Common myeloid progenitor, CD34-positive (primary cell): ENCODE results near the gene KMT2B.

ENCODE experiments used
- CTCF ChIA-PET: fragments of 350-600 bp; sonication (Branson Sonifier 250); formaldehyde crosslinking; loops from one replicate; lab custom pipeline; 2021; ENCODE audit warnings: antibody characterized with exemption; lab: Charles Lee
- POLR2A ChIA-PET: fragments of 350-600 bp; sonication (Branson Sonifier 250); formaldehyde crosslinking; loops from one replicate; lab custom pipeline; 2021; ENCODE audit warnings: antibody characterized with exemption; lab: Charles Lee
- DNase-seq, 3 donors: peaks; one replicate each; pipeline versions ENCODE4 v3.0.0 to v3.0.0-alpha.2; 2013
- H3K27ac ChIP-seq, 2 experiments: 1 replicate in 1 of 2; 2 replicates in 1 of 2; pipeline ENCODE4 v1.7.0; 2013; ENCODE audit warnings: inconsistent platforms in 2 of 2, low read length in 2 of 2, mild to moderate bottlenecking in 2 of 2, low read depth in 1 of 2, moderate library complexity in 1 of 2; ENCODE audit not compliant: severe bottlenecking in 2 of 2, insufficient read depth in 1 of 2, poor library complexity in 1 of 2
- H3K27me3 ChIP-seq, 5 experiments: replicated peaks in 2 of 5; 1 replicate in 3 of 5; 2 replicates in 2 of 5; pipeline versions ENCODE4 v1.6.1 to v1.7.0; 2013; ENCODE audit warnings: low read length in 4 of 5, mild to moderate bottlenecking in 2 of 5, moderate library complexity in 2 of 5, inconsistent platforms in 1 of 5; ENCODE audit not compliant: insufficient read depth in 5 of 5, control insufficient read depth in 4 of 5
- H3K36me3 ChIP-seq, 4 experiments: 1 replicate in 2 of 4; 2 replicates in 2 of 4; pipeline versions ENCODE4 v1.6.1 to v1.7.0; 2013; ENCODE audit warnings: low read length in 3 of 4, control low read depth in 1 of 4, mild to moderate bottlenecking in 1 of 4; ENCODE audit not compliant: control insufficient read depth in 4 of 4, insufficient read depth in 4 of 4
- H3K4me1 ChIP-seq, 4 experiments: 1 replicate in 3 of 4; 2 replicates in 1 of 4; pipeline versions ENCODE4 v1.6.1 to v1.7.1; 2013; ENCODE audit warnings: low read length in 3 of 4, mild to moderate bottlenecking in 3 of 4, control low read depth in 1 of 4, inconsistent platforms in 1 of 4, moderate library complexity in 1 of 4; ENCODE audit not compliant: control insufficient read depth in 4 of 4, insufficient read depth in 4 of 4; ENCODE audit errors: control extremely low read depth in 1 of 4
- H3K4me3 ChIP-seq, 7 experiments: 1 replicate in 4 of 7; 2 replicates in 3 of 7; pipeline versions ENCODE4 v1.5.1 to v1.7.0; 2013; ENCODE audit warnings: mild to moderate bottlenecking in 7 of 7, low read length in 6 of 7, moderate library complexity in 6 of 7, inconsistent platforms in 2 of 7, low read depth in 2 of 7, control low read depth in 1 of 7; ENCODE audit not compliant: insufficient read depth in 4 of 7, control insufficient read depth in 1 of 7; ENCODE audit errors: extremely low read depth in 1 of 7
- H3K9me3 ChIP-seq, 5 experiments: 1 replicate in 4 of 5; 2 replicates in 1 of 5; pipeline versions ENCODE4 v1.6.1 to v1.7.1; 2013; ENCODE audit warnings: low read length in 4 of 5, mild to moderate bottlenecking in 2 of 5, inconsistent platforms in 1 of 5, low read depth in 1 of 5, moderate library complexity in 1 of 5; ENCODE audit not compliant: control insufficient read depth in 4 of 5, insufficient read depth in 2 of 5; ENCODE audit errors: control extremely low read depth in 1 of 5
- WGBS: methylation state at CpG from one replicate; pipeline ENCODE4 v1.1.5; 2013; ENCODE audit not compliant: insufficient coverage; 5-methylcytosine and 5-hydroxymethylcytosine counted together

The KMT2B gene

GRCh38 chr19:35740423-35741202 lies 22.8 kb downstream of the KMT2B start:
- no peaks in the 10 kb centered on the region for H3K9me3 ChIP-seq
- WGBS = under 1% methylated on average over 61 of the region's 63 CpGs
- peak overlapping the region; percentile 55 to 90 (median 73) for H3K4me3 ChIP-seq
- CTCF ChIA-PET = interaction anchor here (0.9 to 1.3 kb wide), 4 partner anchors 17 to 49 kb away, joined by 3 read pairs; no protein-coding TSS in a partner anchor
- DNase-seq = peak; percentile 93 to 96 (median 95)
- H3K36me3 ChIP-seq = peaks cover 2 to 36% (median 22%) of the 10 kb centered on the region in 4 experiments
- H3K4me1 ChIP-seq = peaks cover 6 to 50% (median 45%) of the 10 kb centered on the region in 4 experiments
- H3K27me3 ChIP-seq = no peaks in the 10 kb centered on the region
- H3K27ac ChIP-seq = peak overlapping the region in 1 of 2 experiments; percentile 57
- POLR2A ChIA-PET = no interaction called here

- Histone ChIP-seq H3K9me3 (no peaks in the 10 kb centered on the region), H3K27ac (peak overlapping the region in 1 of 2 experiments; percentile 57), H3K4me1 (peaks cover 8 to 55% (median 51%) of the 10 kb centered on the region in 4 experiments), H3K27me3 (no peaks in the 10 kb centered on the region), H3K36me3 (peaks cover 2 to 34% (median 22%) of the 10 kb centered on the region in 4 experiments), H3K4me3 (peak overlapping the region; percentile 55 to 90 (median 73))
- peak in 2 of 3 donors; percentile 66 to 78 for DNase-seq
- POLR2A ChIA-PET = no interaction called here
- CTCF ChIA-PET = interaction anchor here (1.2 to 1.3 kb wide), 2 partner anchors 18 to 38 kb away, joined by 3 read pairs; no protein-coding TSS in a partner anchor
- 0% methylated on average over 7 of the region's 12 CpGs for WGBS
These were observed 23.4 kb downstream of the KMT2B start for GRCh38 chr19:35741203-35741515.

GRCh38 chr19:35742121-35742724 lies 24.4 kb downstream of the KMT2B start, which contains the start of gene IGFLR1:
IGFLR1 (minus strand) TSS chr19:35742452; CDS start chr19:35741180, 1,272 bp downstream.
- Histone ChIP-seq H3K4me1 (peaks cover 8 to 63% (median 55%) of the 10 kb centered on the region in 4 experiments), H3K27ac (peak within 1 kb of the TSS; percentile 50 to 72), H3K4me3 (peak within 1 kb of the TSS; percentile 17 to 90 (median 66)), H3K27me3 (no peaks in the 10 kb centered on the region), H3K9me3 (no peaks in the 10 kb centered on the region), H3K36me3 (peaks cover 0 to 24% (median 12%) of the 10 kb centered on the region in 4 experiments)
- CTCF ChIA-PET = interaction anchor here (2.6 kb wide), 1 partner anchor 21 kb away, joined by 6 read pairs; no protein-coding TSS in a partner anchor
- POLR2A ChIA-PET = interaction anchor here (0.6 kb wide), 1 partner anchor 207 kb away, joined by 5 read pairs; no protein-coding TSS in a partner anchor
- DNase-seq = peak; percentile 82 to 94 (median 93)
- WGBS = 5% methylated on average over 7 of the region's 9 CpGs

- Histone ChIP-seq H3K9me3 (no peaks in the 10 kb centered on the region), H3K27ac (no peak overlapping the region), H3K36me3 (peaks cover 0 to 9% (median under 1%) of the 10 kb centered on the region in 4 experiments), H3K27me3 (no peaks in the 10 kb centered on the region), H3K4me1 (peaks cover 12 to 72% (median 63%) of the 10 kb centered on the region in 4 experiments), H3K4me3 (peak overlapping the region in 4 of 7 experiments; percentile 83 to 96 (median 91))
- WGBS = 93% methylated on average over 15 of the region's 19 CpGs
- ChIA-PET CTCF (interaction anchor here (0.8 to 2.6 kb wide), 3 partner anchors 12 to 76 kb away, joined by 3 to 6 read pairs (median 4); partner anchors contain the start of gene HSPB6), POLR2A (no interaction called here)
- no peak for DNase-seq
These were observed 26.0 kb downstream of the KMT2B start for GRCh38 chr19:35743640-35744429.

GRCh38 chr19:35744430-35745327 lies 26.9 kb downstream of the KMT2B start:
- Histone ChIP-seq H3K4me3 (peak overlapping the region; percentile 46 to 96 (median 90)), H3K9me3 (no peaks in the 10 kb centered on the region), H3K27me3 (no peaks in the 10 kb centered on the region), H3K4me1 (peaks cover 16 to 76% (median 67%) of the 10 kb centered on the region in 4 experiments), H3K36me3 (peaks cover 0 to 2% (median 0%) of the 10 kb centered on the region in 4 experiments), H3K27ac (peak overlapping the region; percentile 99 to 100)
- ChIA-PET POLR2A (interaction anchor here (1.1 kb wide), 1 partner anchor 26 kb away, joined by 4 read pairs; no protein-coding TSS in a partner anchor), CTCF (interaction anchor here (0.8 to 2.6 kb wide), 4 partner anchors 11 to 75 kb away, joined by 3 to 6 read pairs (median 4); partner anchors contain the start of gene HSPB6)
- 7% methylated on average over 36 of the region's 41 CpGs for WGBS
- peak; percentile 96 for DNase-seq
